K562 (cell line): ENCODE results near the gene RIN3. TPM values are rescaled to one million over a fixed set of nuclear protein-coding genes. Genes with fewer than 3 reads are reported as not detected.

Source experiments
- CEBPB ChIP-seq: fragments of 450-650 bp; IDR thresholded peaks from 2 replicates; pipeline ENCODE4 v1.6.1; 2016; ENCODE audit warnings: missing genetic modification characterization, missing compliant biosample characterization
- polyA plus RNA-seq, 8 experiments: library from polyadenylated mRNA; depleted of rRNA in 4 of 8; stranded (reverse) in 5 of 8; unstranded in 3 of 8; fragments of >200 nt; fragmentation: Nextera tagmentation in 2 of 8; fragmentation: Illumina TruSeq in 1 of 8; extraction: Ambion mirVana in 2 of 8; extraction: Trizol in 1 of 8; gene quantifications; 2 replicates each; pipeline versions ENCODE4 v1.2.1 to v1.2.3, GENCODE V29; 2011 to 2014; ENCODE audit warnings: inconsistent platforms in 1 of 8, missing spikeins in 1 of 8
- total RNA-seq, 7 experiments: library from RNA; depleted of rRNA in 6 of 7; stranded (reverse); fragments of >200 nt in 6 of 7; fragmentation: Illumina TruSeq in 2 of 7; extraction: Trizol in 2 of 7; gene quantifications; 2 replicates each; pipeline versions ENCODE4 v1.2.1 to v1.2.3, GENCODE V29; 2011 to 2021; ENCODE audit warnings: low replicate concordance in 1 of 7
- TF ChIP-seq, protein P1 (sequence below): fragments of 450-650 bp; IDR thresholded peaks from 2 replicates; pipeline ENCODE4 v1.6.1; 2016; ENCODE audit warnings: mild to moderate bottlenecking, moderate library complexity
- TF ChIP-seq, protein P2 (sequence below): sonication (generic); formaldehyde crosslinking; IDR thresholded peaks from 2 replicates; pipeline ENCODE4 v1.8.0; 2022; ENCODE audit warnings: missing genetic modification reagents, mild to moderate bottlenecking, moderate library complexity, borderline replicate concordance

RIN3 gene
- total and polyA plus RNA-seq, 9 of the 15 experiments (the other 6 are each of a cell fraction or from before 2014, with no cell fraction given), result 0.01 to 0.49 (median 0.08) TPM; not detected in 5

DNA sequence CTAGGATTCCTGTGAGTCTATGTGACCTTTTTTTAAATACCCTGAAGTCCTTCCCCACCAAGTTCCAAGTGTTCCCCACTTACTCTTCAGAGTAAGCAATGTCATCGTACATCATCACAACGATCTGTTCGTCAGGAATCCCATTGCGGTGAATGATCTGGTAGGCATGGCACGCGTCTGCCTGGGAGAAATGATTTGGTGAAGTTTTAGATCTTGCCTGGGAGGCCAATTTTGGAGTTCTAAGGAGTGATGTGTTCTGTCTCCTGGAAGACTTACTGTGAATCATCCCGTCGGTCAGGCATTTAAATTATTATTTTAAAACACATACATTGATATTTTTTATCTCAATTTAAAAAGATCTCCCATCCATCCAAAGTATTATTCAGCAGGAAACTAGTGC, 205.1 kb downstream of the RIN3 start (continued):
- TF ChIP-seq, protein P1, sequence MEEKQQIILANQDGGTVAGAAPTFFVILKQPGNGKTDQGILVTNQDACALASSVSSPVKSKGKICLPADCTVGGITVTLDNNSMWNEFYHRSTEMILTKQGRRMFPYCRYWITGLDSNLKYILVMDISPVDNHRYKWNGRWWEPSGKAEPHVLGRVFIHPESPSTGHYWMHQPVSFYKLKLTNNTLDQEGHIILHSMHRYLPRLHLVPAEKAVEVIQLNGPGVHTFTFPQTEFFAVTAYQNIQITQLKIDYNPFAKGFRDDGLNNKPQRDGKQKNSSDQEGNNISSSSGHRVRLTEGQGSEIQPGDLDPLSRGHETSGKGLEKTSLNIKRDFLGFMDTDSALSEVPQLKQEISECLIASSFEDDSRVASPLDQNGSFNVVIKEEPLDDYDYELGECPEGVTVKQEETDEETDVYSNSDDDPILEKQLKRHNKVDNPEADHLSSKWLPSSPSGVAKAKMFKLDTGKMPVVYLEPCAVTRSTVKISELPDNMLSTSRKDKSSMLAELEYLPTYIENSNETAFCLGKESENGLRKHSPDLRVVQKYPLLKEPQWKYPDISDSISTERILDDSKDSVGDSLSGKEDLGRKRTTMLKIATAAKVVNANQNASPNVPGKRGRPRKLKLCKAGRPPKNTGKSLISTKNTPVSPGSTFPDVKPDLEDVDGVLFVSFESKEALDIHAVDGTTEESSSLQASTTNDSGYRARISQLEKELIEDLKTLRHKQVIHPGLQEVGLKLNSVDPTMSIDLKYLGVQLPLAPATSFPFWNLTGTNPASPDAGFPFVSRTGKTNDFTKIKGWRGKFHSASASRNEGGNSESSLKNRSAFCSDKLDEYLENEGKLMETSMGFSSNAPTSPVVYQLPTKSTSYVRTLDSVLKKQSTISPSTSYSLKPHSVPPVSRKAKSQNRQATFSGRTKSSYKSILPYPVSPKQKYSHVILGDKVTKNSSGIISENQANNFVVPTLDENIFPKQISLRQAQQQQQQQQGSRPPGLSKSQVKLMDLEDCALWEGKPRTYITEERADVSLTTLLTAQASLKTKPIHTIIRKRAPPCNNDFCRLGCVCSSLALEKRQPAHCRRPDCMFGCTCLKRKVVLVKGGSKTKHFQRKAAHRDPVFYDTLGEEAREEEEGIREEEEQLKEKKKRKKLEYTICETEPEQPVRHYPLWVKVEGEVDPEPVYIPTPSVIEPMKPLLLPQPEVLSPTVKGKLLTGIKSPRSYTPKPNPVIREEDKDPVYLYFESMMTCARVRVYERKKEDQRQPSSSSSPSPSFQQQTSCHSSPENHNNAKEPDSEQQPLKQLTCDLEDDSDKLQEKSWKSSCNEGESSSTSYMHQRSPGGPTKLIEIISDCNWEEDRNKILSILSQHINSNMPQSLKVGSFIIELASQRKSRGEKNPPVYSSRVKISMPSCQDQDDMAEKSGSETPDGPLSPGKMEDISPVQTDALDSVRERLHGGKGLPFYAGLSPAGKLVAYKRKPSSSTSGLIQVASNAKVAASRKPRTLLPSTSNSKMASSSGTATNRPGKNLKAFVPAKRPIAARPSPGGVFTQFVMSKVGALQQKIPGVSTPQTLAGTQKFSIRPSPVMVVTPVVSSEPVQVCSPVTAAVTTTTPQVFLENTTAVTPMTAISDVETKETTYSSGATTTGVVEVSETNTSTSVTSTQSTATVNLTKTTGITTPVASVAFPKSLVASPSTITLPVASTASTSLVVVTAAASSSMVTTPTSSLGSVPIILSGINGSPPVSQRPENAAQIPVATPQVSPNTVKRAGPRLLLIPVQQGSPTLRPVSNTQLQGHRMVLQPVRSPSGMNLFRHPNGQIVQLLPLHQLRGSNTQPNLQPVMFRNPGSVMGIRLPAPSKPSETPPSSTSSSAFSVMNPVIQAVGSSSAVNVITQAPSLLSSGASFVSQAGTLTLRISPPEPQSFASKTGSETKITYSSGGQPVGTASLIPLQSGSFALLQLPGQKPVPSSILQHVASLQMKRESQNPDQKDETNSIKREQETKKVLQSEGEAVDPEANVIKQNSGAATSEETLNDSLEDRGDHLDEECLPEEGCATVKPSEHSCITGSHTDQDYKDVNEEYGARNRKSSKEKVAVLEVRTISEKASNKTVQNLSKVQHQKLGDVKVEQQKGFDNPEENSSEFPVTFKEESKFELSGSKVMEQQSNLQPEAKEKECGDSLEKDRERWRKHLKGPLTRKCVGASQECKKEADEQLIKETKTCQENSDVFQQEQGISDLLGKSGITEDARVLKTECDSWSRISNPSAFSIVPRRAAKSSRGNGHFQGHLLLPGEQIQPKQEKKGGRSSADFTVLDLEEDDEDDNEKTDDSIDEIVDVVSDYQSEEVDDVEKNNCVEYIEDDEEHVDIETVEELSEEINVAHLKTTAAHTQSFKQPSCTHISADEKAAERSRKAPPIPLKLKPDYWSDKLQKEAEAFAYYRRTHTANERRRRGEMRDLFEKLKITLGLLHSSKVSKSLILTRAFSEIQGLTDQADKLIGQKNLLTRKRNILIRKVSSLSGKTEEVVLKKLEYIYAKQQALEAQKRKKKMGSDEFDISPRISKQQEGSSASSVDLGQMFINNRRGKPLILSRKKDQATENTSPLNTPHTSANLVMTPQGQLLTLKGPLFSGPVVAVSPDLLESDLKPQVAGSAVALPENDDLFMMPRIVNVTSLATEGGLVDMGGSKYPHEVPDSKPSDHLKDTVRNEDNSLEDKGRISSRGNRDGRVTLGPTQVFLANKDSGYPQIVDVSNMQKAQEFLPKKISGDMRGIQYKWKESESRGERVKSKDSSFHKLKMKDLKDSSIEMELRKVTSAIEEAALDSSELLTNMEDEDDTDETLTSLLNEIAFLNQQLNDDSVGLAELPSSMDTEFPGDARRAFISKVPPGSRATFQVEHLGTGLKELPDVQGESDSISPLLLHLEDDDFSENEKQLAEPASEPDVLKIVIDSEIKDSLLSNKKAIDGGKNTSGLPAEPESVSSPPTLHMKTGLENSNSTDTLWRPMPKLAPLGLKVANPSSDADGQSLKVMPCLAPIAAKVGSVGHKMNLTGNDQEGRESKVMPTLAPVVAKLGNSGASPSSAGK, result no peak
- TF ChIP-seq, protein P2, sequence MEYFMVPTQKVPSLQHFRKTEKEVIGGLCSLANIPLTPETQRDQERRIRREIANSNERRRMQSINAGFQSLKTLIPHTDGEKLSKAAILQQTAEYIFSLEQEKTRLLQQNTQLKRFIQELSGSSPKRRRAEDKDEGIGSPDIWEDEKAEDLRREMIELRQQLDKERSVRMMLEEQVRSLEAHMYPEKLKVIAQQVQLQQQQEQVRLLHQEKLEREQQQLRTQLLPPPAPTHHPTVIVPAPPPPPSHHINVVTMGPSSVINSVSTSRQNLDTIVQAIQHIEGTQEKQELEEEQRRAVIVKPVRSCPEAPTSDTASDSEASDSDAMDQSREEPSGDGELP (CRISPR knock-in tag), result no peak
- TF ChIP-seq CEBPB (tag), result no peak
- TF ChIP-seq, all 486 proteins: peak for 0
